OCI-LY1 (cell line): ENCODE data around the gene EQTN.

Experiments used
- H2AFZ ChIP-seq: fragments of 200-600 bp; sonication (generic), shearing (Covaris generic); 2 replicates; pipeline ENCODE4 v1.6.0; 2014; ENCODE audit warnings: antibody characterized with exemption, mild to moderate bottlenecking, low read length
- H3F3A ChIP-seq: fragments of 200-600 bp; sonication (generic), shearing (Covaris generic); 2 replicates; pipeline ENCODE4 v1.6.0; 2014; ENCODE audit warnings: mild to moderate bottlenecking, antibody characterized with exemption, low read length, moderate library complexity; ENCODE audit not compliant: insufficient read depth
- H3K27ac ChIP-seq: fragments of 200-600 bp; sonication (generic); 2 replicates; pipeline ENCODE4 v1.5.1; 2014; ENCODE audit warnings: low read length, mixed run types, mild to moderate bottlenecking, low read depth; ENCODE audit not compliant: poor library complexity, severe bottlenecking
- H3K27me3 ChIP-seq: fragments of 200-600 bp; sonication (generic); 2 replicates; pipeline ENCODE4 v1.6.0; 2014; ENCODE audit warnings: antibody characterized with exemption, mild to moderate bottlenecking, low read length, moderate library complexity; ENCODE audit not compliant: insufficient read depth
- H3K36me3 ChIP-seq: fragments of 200-600 bp; sonication (generic); 2 replicates; pipeline ENCODE4 v1.6.1; 2014; ENCODE audit warnings: mild to moderate bottlenecking, antibody characterized with exemption, low read length, moderate library complexity, mixed read lengths; ENCODE audit not compliant: insufficient read depth
- H3K4me1 ChIP-seq: fragments of 200-600 bp; sonication (generic); 2 replicates; pipeline ENCODE4 v1.5.1; 2014; ENCODE audit warnings: mild to moderate bottlenecking, low read length, moderate library complexity; ENCODE audit not compliant: insufficient read depth, severe bottlenecking
- H3K4me2 ChIP-seq: fragments of 200-600 bp; sonication (generic), shearing (Covaris generic); 2 replicates; pipeline ENCODE4 v1.6.1; 2014; ENCODE audit warnings: low read length
- H3K4me3 ChIP-seq: fragments of 200-600 bp; sonication (generic); 2 replicates; pipeline ENCODE4 v1.5.1; 2014; ENCODE audit warnings: low read length, low read depth, mild to moderate bottlenecking, mixed read lengths; ENCODE audit not compliant: poor library complexity, severe bottlenecking
- H3K79me2 ChIP-seq: fragments of 200-600 bp; shearing (Covaris generic); 2 replicates; pipeline ENCODE4 v1.6.1; 2016; ENCODE audit warnings: mixed run types, low read length, mixed read lengths; ENCODE audit not compliant: insufficient read depth
- H3K9ac ChIP-seq: fragments of 200-600 bp; sonication (generic), shearing (Covaris generic); 2 replicates; pipeline ENCODE4 v1.6.1; 2014; ENCODE audit warnings: mild to moderate bottlenecking, low read length, mixed read lengths
- H3K9me2 ChIP-seq: fragments of 200-600 bp; sonication (generic), shearing (Covaris generic); 2 replicates; pipeline ENCODE4 v1.6.1; 2014; ENCODE audit warnings: low read depth, mild to moderate bottlenecking, low read length, mixed read lengths
- H3K9me3 ChIP-seq: fragments of 200-600 bp; shearing (Covaris generic); 2 replicates; pipeline ENCODE4 v1.6.1; 2014; ENCODE audit warnings: low read length, mixed read lengths
- H4K20me1 ChIP-seq: fragments of 200-600 bp; sonication (generic), shearing (Covaris generic); 2 replicates; pipeline ENCODE4 v1.6.0; 2016; ENCODE audit warnings: mild to moderate bottlenecking, low read length; ENCODE audit not compliant: insufficient read depth
- CTCF ChIP-seq: fragments of 200-600 bp; sonication (generic), shearing (Covaris generic); IDR thresholded peaks from 2 replicates; pipeline ENCODE4 v1.5.1; 2017; ENCODE audit warnings: mild to moderate bottlenecking, antibody characterized with exemption, low read length, moderate library complexity, mixed read lengths
- EZH2 ChIP-seq: fragments of 200-600 bp; sonication (generic), shearing (Covaris generic); IDR thresholded peaks from 2 replicates; pipeline ENCODE4 v1.8.0; 2017; ENCODE audit warnings: borderline replicate concordance, mixed run types, mild to moderate bottlenecking, antibody characterized with exemption, low read length, moderate library complexity, mixed read lengths

Gene EQTN

GRCh38 chr9:27293996-27294395 lies 3.0 kb downstream of the EQTN start:
- no peak overlapping the region for H3K4me3 ChIP-seq
- no peaks in the 10 kb centered on the region for H3K79me2 ChIP-seq
- no peak overlapping the region for H3K9ac ChIP-seq
- no peak overlapping the region for H3K27ac ChIP-seq
- H2AFZ ChIP-seq, result no peak overlapping the region
- H3K9me3 ChIP-seq, result no peaks in the 10 kb centered on the region
- no peaks in the 10 kb centered on the region for H4K20me1 ChIP-seq
- TF ChIP-seq CTCF (no peak), EZH2 (no peak)
- H3F3A ChIP-seq, result no peaks in the 10 kb centered on the region
- no peaks in the 10 kb centered on the region for H3K36me3 ChIP-seq
- no peaks in the 10 kb centered on the region for H3K9me2 ChIP-seq
- H3K4me1 ChIP-seq, result no peaks in the 10 kb centered on the region
- no peak overlapping the region for H3K4me2 ChIP-seq
- H3K27me3 ChIP-seq, result no peaks in the 10 kb centered on the region

- no peak overlapping the region for H3K27ac ChIP-seq
Measured at GRCh38 chr9:27292659-27293405, 4.1 kb downstream of the EQTN start.

GRCh38 chr9:27291292-27291691 lies 5.7 kb downstream of the EQTN start:
- H4K20me1 ChIP-seq, result no peaks in the 10 kb centered on the region
- H3F3A ChIP-seq, result no peaks in the 10 kb centered on the region
- H3K9me2 ChIP-seq, result no peaks in the 10 kb centered on the region
- no peak overlapping the region for H2AFZ ChIP-seq
- TF ChIP-seq EZH2, result no peak
- no peak for TF ChIP-seq CTCF
- H3K79me2 ChIP-seq, result no peaks in the 10 kb centered on the region
- H3K9me3 ChIP-seq, result no peaks in the 10 kb centered on the region
- no peaks in the 10 kb centered on the region for H3K27me3 ChIP-seq
- no peaks in the 10 kb centered on the region for H3K4me1 ChIP-seq
- H3K4me3 ChIP-seq, result no peak overlapping the region
- no peak overlapping the region for H3K4me2 ChIP-seq
- no peak overlapping the region for H3K27ac ChIP-seq
- H3K36me3 ChIP-seq, result no peaks in the 10 kb centered on the region
- no peak overlapping the region for H3K9ac ChIP-seq

More at GRCh38 chr9:27292659-27293405, 4.1 kb downstream of the EQTN start:
- Histone ChIP-seq H4K20me1 (no peaks in the 10 kb centered on the region), H3K27me3 (no peaks in the 10 kb centered on the region), H3K4me3 (no peak overlapping the region), H3K4me2 (no peak overlapping the region), H3K4me1 (no peaks in the 10 kb centered on the region), H3F3A (no peaks in the 10 kb centered on the region), H3K9me2 (no peaks in the 10 kb centered on the region), H3K9ac (no peak overlapping the region), H2AFZ (no peak overlapping the region), H3K36me3 (no peaks in the 10 kb centered on the region), H3K9me3 (no peaks in the 10 kb centered on the region), H3K79me2 (no peaks in the 10 kb centered on the region)
- TF ChIP-seq CTCF (no peak), EZH2 (no peak)
